BJ (cell line): Measurements from ENCODE around the gene NINL. TPM values are rescaled to one million over a fixed set of nuclear protein-coding genes. Genes with fewer than 3 reads are reported as not detected.
"Not testable (repeated sequence)": the region's sequence is repeated elsewhere in the genome, so short reads cannot be mapped to it uniquely, and the experiment has no call there.

Source experiments
- CTCF ChIA-PET: fragments of 350-600 bp; formaldehyde crosslinking; extraction: SDS; loops from one replicate; lab custom pipeline; 2021; ENCODE audit warnings: antibody characterized with exemption, inconsistent platforms; lab: Yijun Ruan, JAX
- POLR2A ChIA-PET: fragments of 300-600 bp; sonication (Branson Sonifier 250); formaldehyde crosslinking; extraction: SDS; loops from one replicate; lab custom pipeline; 2021; ENCODE audit warnings: antibody characterized with exemption; lab: Charles Lee
- DNase-seq: peaks from one replicate; pipeline ENCODE4 v3.0.0-alpha.2; 2011; ENCODE audit warnings: low read depth
- H3K27me3 ChIP-seq: 2 replicates; pipeline ENCODE4 v1.6.0; 2011; ENCODE audit warnings: low read length; ENCODE audit not compliant: control insufficient read depth, insufficient read depth
- H3K36me3 ChIP-seq: 2 replicates; pipeline ENCODE4 v1.5.1; 2011; ENCODE audit warnings: low read length; ENCODE audit not compliant: control insufficient read depth, insufficient read depth
- H3K4me3 ChIP-seq: 2 replicates; pipeline ENCODE4 v1.5.1; 2011; ENCODE audit warnings: low read depth, mild to moderate bottlenecking, control low read depth, low read length
- CTCF ChIP-seq: IDR thresholded peaks from 2 replicates; pipeline ENCODE4 v1.5.1; 2011; ENCODE audit warnings: low read depth, mild to moderate bottlenecking, control low read depth, inconsistent platforms, low read length, moderate library complexity; ENCODE audit not compliant: insufficient read depth
- polyA plus RNA-seq: library from polyadenylated mRNA; depleted of rRNA; stranded (reverse); fragments of >200 nt; gene quantifications from 2 replicates; pipeline ENCODE4 v1.2.3, GENCODE V29; 2011

Gene NINL
- polyA plus RNA-seq, 1 experiment: 6.2 TPM

GRCh38 chr20:25567286-25567685 lies 18.0 kb downstream of the NINL start:
- POLR2A ChIA-PET: no interaction called here
- Histone ChIP-seq H3K4me3 (no peak overlapping the region), H3K27me3 (no peaks in the 10 kb centered on the region), H3K36me3 (peaks cover 2% of the 10 kb centered on the region; the same call in 1 of the 2 replicates)
- CTCF ChIA-PET: no interaction called here
- no peak for DNase-seq
- TF ChIP-seq CTCF: no peak

GRCh38 chr20:25566821-25567220 lies 18.5 kb downstream of the NINL start:
- H3K27me3 ChIP-seq: no peaks in the 10 kb centered on the region
- H3K36me3 ChIP-seq: peaks cover 2% of the 10 kb centered on the region; the same call in 1 of the 2 replicates
- DNase-seq: no peak
- H3K4me3 ChIP-seq: no peak overlapping the region
- POLR2A ChIA-PET: no interaction called here
- no peak for TF ChIP-seq CTCF
- CTCF ChIA-PET: no interaction called here

GRCh38 chr20:25565578-25566157 lies 19.7 kb downstream of the NINL start:
- Histone ChIP-seq H3K27me3 (no peaks in the 10 kb centered on the region), H3K4me3 (no peak overlapping the region), H3K36me3 (peaks cover 2% of the 10 kb centered on the region; the same call in 1 of the 2 replicates)
- POLR2A ChIA-PET: no interaction called here
- CTCF ChIA-PET: no interaction called here
- TF ChIP-seq CTCF: no peak
- no peak for DNase-seq

- no peak for DNase-seq
- no peaks in the 10 kb centered on the region for H3K27me3 ChIP-seq
- no peak overlapping the region for H3K4me3 ChIP-seq
- POLR2A ChIA-PET: no interaction called here
- CTCF ChIA-PET: no interaction called here
- TF ChIP-seq CTCF: no peak
- no peaks in the 10 kb centered on the region for H3K36me3 ChIP-seq
These were observed 21.5 kb downstream of the NINL start for GRCh38 chr20:25563876-25564275.

- CTCF ChIA-PET: no interaction called here
- POLR2A ChIA-PET: no interaction called here
These were observed 22.0 kb downstream of the NINL start for GRCh38 chr20:25563362-25563761.

GRCh38 chr20:25561771-25562170 lies 23.6 kb downstream of the NINL start:
- CTCF ChIA-PET, H3K4me3 ChIP-seq, DNase-seq, H3K36me3 ChIP-seq, H3K27me3 ChIP-seq, POLR2A ChIA-PET: not testable (repeated sequence)

More at GRCh38 chr20:25563362-25563761, 22.0 kb downstream of the NINL start:
- Histone ChIP-seq H3K36me3 (no peaks in the 10 kb centered on the region), H3K27me3 (no peaks in the 10 kb centered on the region), H3K4me3 (no peak overlapping the region)
- no peak for TF ChIP-seq CTCF
- DNase-seq: no peak
